Endothelial cell of umbilical vein (primary cell): ENCODE results near the gene PIEZO2.

Experiments used
- CTCF ChIP-seq, 2 donors: IDR thresholded peaks; 1 replicate in 1 of 2; 2 replicates in 1 of 2; pipeline ENCODE4 v1.5.1; 2011; ENCODE audit warnings: low read length in 2 of 2, mild to moderate bottlenecking in 2 of 2, moderate library complexity in 2 of 2, control low read depth in 1 of 2, inconsistent platforms in 1 of 2, low read depth in 1 of 2; ENCODE audit not compliant: insufficient read depth in 1 of 2; ENCODE audit errors: extremely low read depth in 1 of 2
- FOS ChIP-seq: IDR thresholded peaks from 2 replicates; pipeline ENCODE4 v1.6.1; 2011; ENCODE audit warnings: mild to moderate bottlenecking, low read length, moderate library complexity, borderline replicate concordance; ENCODE audit not compliant: insufficient read depth
- POLR2A ChIP-seq: IDR thresholded peaks from 2 replicates; pipeline ENCODE4 v1.6.1; 2012; ENCODE audit warnings: low read depth, mild to moderate bottlenecking, control low read depth, low read length

- TF ChIP-seq CTCF (IDR thresholded peaks at IDR 0.05; ENCODE audit: extremely low read depth in 1 of 2, insufficient read depth in 1 of 2, low read depth in 1 of 2, low read length in 2 of 2) (no peak), POLR2A (no peak), FOS (no peak)
Observed at GRCh38 chr18:10843565-10843964, 305.8 kb downstream of the PIEZO2 start.
